OCI-LY3 (cell line): ENCODE results near the gene RETN.

Experiments
- EZH2phosphoT487 ChIP-seq: fragments of 200-600 bp; shearing (Covaris generic); IDR thresholded peaks from 2 replicates; pipeline ENCODE4 v1.6.1; 2018; ENCODE audit warnings: antibody characterized with exemption, mixed run types, low read depth
- TF ChIP-seq, protein P1 (sequence below): fragments of 200-600, 300-600 bp; sonication (generic); IDR thresholded peaks from 2 replicates; pipeline ENCODE4 v1.5.1; 2014; ENCODE audit warnings: antibody characterized with exemption, low read length, low read depth

- TF ChIP-seq, protein P1, sequence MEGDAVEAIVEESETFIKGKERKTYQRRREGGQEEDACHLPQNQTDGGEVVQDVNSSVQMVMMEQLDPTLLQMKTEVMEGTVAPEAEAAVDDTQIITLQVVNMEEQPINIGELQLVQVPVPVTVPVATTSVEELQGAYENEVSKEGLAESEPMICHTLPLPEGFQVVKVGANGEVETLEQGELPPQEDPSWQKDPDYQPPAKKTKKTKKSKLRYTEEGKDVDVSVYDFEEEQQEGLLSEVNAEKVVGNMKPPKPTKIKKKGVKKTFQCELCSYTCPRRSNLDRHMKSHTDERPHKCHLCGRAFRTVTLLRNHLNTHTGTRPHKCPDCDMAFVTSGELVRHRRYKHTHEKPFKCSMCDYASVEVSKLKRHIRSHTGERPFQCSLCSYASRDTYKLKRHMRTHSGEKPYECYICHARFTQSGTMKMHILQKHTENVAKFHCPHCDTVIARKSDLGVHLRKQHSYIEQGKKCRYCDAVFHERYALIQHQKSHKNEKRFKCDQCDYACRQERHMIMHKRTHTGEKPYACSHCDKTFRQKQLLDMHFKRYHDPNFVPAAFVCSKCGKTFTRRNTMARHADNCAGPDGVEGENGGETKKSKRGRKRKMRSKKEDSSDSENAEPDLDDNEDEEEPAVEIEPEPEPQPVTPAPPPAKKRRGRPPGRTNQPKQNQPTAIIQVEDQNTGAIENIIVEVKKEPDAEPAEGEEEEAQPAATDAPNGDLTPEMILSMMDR, result no peak
- TF ChIP-seq EZH2phosphoT487, result no peak
These were observed 30.2 kb downstream of the RETN start for GRCh38 chr19:7699003-7699402.
